SKM-1 treated with dmso at 0.1 percent for 144 hours (cell line): ENCODE results near the gene SPRED2.

Experiments
- DNase-seq: peaks from one replicate; lab custom pipeline; 2025; ENCODE audit not compliant: unreplicated experiment; lab: John Stamatoyannopoulos, UW

The SPRED2 gene

GRCh38 chr2:65287364-65287763 lies 145.0 kb downstream of the SPRED2 start:
- no peak for DNase-seq

GRCh38 chr2:65282477-65283053 lies 149.8 kb downstream of the SPRED2 start:
- DNase-seq = no peak

GRCh38 chr2:65281627-65282351 lies 150.6 kb downstream of the SPRED2 start:
- no peak for DNase-seq

- no peak for DNase-seq
Observed at GRCh38 chr2:65279756-65280155, 152.6 kb downstream of the SPRED2 start.

- DNase-seq = peak; percentile 17
Observed at GRCh38 chr2:65278531-65278981, 153.8 kb downstream of the SPRED2 start.

- no peak for DNase-seq
Observed at GRCh38 chr2:65277791-65278483, 154.5 kb downstream of the SPRED2 start.

GRCh38 chr2:65277118-65277517 lies 155.3 kb downstream of the SPRED2 start:
- no peak for DNase-seq

GRCh38 chr2:65276609-65277008 lies 155.8 kb downstream of the SPRED2 start:
- DNase-seq = no peak

GRCh38 chr2:65275141-65275915 lies 157.1 kb downstream of the SPRED2 start:
- DNase-seq = no peak

GRCh38 chr2:65273344-65273743 lies 159.1 kb downstream of the SPRED2 start:
- no peak for DNase-seq

GRCh38 chr2:65268957-65269356 lies 163.4 kb downstream of the SPRED2 start:
- DNase-seq = no peak

- no peak for DNase-seq
Observed at GRCh38 chr2:65267008-65267407, 165.4 kb downstream of the SPRED2 start.

GRCh38 chr2:65265671-65266045 lies 166.7 kb downstream of the SPRED2 start:
- DNase-seq = no peak

- peak; percentile 11 for DNase-seq
Observed at GRCh38 chr2:65264821-65265670, 167.4 kb downstream of the SPRED2 start.

- DNase-seq = no peak
Observed at GRCh38 chr2:65263986-65264385, 168.4 kb downstream of the SPRED2 start.

GRCh38 chr2:65263262-65263661 lies 169.1 kb downstream of the SPRED2 start:
- DNase-seq = no peak

GRCh38 chr2:65261676-65262075 lies 170.7 kb downstream of the SPRED2 start:
- DNase-seq = no peak
